GM21619 (cell line): ENCODE data around the gene FAM200B.

ENCODE experiments used
- ATAC-seq: cut with Tn5 transposase; IDR thresholded peaks from one replicate; pipeline ENCODE4 v1.9.1; 2021; ENCODE audit not compliant: unreplicated experiment

Gene FAM200B

GRCh38 chr4:15667006-15667405 is 14.6 kb upstream of the FAM200B start:
- no peak for ATAC-seq

DNA sequence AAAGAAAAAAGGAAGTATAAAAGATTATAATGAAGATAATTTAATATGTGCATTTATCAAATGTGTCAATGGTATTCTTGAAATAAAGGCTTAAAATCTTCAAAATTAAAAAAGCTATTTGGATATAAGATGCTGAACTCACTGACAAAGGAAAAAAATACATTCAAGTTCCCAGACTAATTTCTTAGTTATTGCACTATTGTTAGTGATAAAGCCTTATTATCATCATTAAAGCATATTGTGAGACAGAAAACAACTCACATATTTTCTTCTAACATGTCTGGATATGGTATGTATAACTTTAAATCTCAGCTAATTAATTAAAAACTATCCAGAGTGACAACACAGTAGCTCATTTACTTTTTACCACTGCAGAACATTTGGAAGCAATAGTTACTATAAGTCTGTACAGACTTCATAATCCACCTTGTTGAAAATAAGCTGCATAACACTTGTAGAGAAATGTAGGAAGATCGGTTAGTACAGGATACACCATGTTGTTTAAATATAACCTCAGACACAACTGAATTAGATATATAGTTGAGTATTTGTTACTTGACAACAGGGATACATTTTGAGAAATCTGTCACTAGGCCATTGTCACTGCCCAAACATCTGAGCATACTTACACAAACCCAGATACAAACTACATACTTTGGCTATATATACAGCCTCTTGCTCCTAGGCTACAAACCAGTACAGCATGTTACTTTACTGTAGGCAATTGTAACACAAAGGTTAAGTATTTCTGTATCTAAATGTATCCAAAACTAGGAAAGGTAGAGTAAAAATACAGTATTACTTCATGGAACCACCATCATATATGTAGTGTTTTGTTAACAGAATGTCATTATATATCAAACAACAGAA is 12.8 kb upstream of the FAM200B start:
- no peak for ATAC-seq

DNA sequence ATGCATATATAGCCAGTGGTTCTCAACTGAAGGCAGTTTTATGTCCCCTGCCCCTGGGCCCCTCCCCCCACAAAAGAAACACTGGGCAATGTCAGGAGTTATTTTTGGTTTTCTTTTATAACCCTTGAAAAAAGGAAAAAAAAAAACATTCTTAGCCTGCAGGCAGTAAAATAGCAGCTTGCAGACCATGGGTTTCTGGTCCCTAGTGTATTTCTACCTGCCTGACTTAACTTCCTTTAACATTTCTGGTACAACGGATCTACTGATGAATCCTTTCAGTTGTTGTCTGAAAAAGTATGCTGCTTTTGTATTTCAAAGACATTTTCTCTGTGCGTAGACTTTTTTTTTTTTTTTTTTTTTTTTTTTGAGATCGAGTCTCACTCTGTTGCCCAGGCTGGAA is 11.1 kb upstream of the FAM200B start:
- no peak for ATAC-seq

DNA sequence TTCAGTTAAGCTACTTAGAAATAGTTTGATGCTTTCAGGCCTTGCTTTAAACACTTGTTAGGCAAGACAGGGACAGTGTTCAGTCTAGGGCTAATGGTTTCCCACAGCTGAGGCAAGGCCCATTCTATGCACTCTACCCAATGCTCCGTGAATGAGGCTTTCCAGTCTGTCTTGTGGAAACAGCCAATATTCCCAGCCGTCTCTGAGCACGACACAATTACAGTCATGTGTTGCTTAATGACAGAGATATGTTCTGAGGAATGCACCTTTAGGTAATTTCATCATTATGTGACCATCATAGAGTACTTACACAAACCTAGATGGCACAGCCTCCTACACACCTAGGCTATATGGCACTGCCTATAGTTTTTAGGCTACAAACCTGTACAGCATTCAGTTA is 9.5 kb upstream of the FAM200B start:
- no peak for ATAC-seq

DNA sequence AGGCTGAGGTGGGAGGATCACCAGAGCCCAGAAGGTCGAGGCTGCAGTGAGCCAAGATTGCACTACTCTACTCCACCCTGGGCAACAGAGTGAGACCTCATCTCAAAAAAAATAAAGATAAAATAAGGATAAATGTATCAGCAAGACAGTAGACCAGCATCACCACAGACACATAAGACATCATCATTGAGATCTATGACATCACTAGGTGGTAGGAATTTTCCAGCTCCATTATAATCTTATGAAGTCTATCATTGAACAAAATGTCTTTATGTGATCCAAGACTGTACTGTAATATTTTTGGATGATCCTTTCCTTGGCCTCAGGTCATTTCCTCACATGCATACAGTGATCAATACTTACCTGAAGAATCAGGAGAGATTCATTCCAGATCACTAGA is 8.3 kb upstream of the FAM200B start:
- no peak for ATAC-seq

DNA sequence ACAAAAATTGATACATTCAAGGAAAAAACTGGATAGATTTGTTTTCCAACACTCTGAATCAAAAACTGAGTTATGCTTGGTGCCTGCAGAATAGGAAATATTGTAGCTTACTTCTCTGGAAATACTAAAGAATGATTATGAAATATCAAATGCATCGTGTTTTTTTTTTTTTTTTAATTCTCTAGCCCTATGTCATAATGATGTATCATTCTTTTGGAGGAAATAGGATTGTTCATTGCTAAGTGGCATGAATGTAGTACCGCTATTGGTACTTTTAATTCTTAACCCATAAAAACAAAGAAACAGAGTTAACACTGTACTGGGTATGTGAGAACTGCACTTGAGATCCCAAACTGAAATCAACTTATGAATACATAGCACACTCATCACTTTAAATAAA is 7.6 kb upstream of the FAM200B start:
- ATAC-seq, result no peak

DNA sequence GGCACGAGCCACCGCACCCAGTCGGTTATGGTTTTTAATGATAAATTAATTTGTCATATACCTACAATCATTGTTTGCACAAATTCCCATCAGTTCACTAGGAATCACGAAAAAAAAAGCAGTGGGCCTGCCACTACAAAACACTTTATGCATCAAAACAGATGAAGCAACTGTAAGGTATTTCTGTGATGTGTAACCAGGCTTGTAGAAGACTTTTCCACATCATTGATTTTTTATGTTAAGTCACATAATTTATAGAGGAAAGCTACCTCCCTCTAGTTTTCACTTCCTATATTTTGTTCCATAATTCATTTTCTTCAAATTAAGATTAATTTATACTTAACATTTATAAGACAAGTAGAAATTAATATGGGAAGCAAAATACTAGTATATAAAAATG is 6.7 kb upstream of the FAM200B start:
- ATAC-seq, result no peak

DNA sequence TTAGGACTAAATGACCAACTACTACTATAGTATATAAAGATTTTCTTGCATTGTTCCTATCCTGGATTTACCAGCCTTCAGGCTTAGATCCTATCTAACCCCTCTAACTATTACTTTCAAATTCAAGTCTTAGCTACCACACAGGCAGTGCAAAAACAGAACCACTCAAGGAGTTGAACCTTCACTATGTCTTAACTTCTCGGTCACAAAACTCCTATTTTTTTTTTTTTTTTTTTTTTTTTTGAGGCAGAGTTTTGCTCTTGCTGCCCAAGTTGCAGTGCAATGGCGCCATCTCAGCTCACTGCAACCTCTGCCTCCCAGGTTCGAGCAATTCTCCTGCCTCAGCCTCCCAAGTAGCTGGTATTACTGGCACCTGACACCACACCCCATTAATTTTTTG is 6.3 kb upstream of the FAM200B start:
- ATAC-seq, result no peak

DNA sequence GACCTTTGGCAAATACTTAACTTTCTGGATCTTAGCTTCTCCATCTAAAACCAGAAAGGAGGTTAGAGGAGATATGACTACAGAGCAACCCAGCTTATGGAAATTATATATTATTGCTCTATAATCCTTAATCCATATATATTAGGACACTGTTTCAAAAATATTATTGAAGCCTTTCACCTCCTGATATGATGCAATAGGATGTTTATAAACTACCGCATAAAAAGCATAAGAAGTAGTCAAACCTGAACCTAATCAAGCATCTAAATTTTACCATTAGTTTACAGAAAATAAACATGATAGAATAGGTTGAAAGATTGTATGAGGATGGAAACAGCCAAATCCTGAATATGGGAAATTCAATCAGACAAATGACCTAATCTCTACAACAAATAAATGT is 5.6 kb upstream of the FAM200B start:
- ATAC-seq, result no peak

- no peak for ATAC-seq
Observed at GRCh38 chr4:15676899-15677298, 4.7 kb upstream of the FAM200B start.

- no peak for ATAC-seq
Observed at GRCh38 chr4:15677507-15677988, 4.1 kb upstream of the FAM200B start.

- no peak for ATAC-seq
Observed at GRCh38 chr4:15681067-15681371, 608 bp upstream of the FAM200B start.

GRCh38 chr4:15682242-15683142 is 865 bp downstream of the FAM200B start:
- ATAC-seq, result no peak

GRCh38 chr4:15683143-15683495 is 1.5 kb downstream of the FAM200B start:
- ATAC-seq, result no peak

- ATAC-seq, result no peak
Observed at GRCh38 chr4:15684498-15684897, 2.9 kb downstream of the FAM200B start.

GRCh38 chr4:15688051-15688450 is 6.4 kb downstream of the FAM200B start:
- no peak for ATAC-seq

DNA sequence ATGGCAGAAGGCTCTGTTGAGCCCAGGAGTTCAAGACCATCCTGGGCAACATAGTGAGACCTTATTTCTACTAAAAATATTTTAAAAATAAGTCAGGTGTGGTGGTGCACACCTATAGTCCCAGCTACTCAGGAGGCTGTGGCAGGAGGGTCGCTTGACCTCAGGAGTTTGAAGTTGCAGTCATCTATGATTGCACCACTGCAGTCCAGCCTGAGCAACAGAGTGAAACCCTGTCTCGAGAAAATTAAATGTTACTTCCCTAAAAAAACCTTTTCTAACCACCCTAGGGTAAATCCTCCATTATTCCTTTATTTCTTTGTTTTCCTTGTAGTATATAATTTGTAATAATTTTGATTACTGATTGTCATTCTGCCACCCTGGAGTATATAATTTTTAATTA is 7.9 kb downstream of the FAM200B start:
- no peak for ATAC-seq

GRCh38 chr4:15690020-15690809 is 8.6 kb downstream of the FAM200B start:
- ATAC-seq, result no peak

DNA sequence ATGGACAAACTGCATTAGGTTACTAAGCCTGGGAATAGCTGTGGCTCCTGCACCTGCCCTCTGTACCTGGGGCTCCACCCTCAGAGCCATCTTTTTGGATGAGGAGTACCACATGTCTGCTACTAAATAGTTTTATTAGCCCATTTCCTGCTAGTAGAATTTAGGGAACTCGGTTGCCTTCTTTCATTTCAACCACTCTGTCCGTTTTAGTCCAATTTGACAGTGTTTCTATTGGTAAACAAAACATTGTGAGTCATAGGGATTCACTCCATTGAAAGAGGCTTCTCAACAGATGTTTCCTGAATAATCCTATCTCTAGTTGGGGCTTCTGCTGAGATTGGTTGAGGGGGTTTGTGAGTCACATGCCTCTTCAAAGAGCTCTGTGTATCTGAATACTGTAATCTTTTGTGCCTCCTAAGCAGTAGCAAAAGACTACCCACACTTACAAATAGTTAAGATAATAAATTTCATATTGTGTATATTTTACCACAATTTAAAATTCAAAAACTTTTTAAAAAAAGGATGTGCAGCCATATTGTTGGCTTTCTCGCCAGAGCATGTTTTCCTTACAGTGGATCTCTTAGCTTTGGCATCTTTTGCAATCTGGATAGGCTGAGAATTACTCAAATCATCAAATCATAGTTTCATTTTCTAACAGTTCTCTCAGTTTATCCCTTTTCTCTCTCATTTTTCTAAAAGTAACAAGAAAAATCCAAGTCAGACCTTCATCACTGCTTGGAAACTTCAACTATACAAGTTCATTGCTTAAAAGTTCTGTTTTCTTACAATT is 9.9 kb downstream of the FAM200B start:
- ATAC-seq, result no peak

DNA sequence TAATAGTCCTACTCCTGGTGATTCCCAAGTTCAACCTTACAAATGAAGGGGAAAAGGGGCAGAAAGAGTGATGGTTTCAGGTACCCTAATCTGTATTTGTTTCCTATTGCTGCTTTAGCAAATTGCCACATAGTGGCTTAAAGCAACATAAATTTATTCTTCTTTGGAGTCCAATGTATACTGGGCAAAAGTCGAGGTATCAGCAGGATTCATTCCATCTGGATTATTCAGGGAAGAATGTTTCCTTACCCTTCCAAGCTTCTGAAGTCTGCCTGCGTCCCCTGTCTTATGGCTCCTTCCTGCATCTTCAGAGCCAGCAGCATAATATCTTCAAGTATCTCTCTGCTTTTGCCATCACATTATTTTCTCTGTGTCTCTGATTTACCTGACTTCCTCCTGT is 11.0 kb downstream of the FAM200B start:
- no peak for ATAC-seq

DNA sequence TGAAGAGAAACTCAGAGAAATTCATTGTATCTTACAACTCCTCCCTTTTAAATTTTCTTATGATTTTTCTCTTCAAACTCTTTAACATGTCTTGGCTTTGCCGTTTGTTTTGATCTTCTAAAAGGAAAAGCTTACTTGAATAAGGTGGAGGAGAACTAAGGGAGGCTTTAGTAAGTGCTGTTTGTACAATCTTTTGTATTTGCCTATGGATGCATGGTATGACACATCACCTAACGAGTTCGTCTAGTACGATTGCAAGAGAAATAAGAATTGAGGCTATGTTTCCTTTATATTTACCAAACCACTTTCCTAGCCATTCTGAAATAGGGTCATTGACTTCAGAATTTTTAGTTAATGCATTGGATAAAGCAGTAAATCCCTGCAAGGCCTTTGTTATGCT is 12.8 kb downstream of the FAM200B start:
- ATAC-seq, result no peak
